ENCODE data around the gene USP24. TPM values are rescaled to one million over a fixed set of nuclear protein-coding genes. Genes with fewer than 3 reads are reported as not detected.

USP24 gene
- total and polyA plus RNA-seq, 7 experiments from 2014 or later = 4.7 to 91.4 (median 71.7) TPM

DNA sequence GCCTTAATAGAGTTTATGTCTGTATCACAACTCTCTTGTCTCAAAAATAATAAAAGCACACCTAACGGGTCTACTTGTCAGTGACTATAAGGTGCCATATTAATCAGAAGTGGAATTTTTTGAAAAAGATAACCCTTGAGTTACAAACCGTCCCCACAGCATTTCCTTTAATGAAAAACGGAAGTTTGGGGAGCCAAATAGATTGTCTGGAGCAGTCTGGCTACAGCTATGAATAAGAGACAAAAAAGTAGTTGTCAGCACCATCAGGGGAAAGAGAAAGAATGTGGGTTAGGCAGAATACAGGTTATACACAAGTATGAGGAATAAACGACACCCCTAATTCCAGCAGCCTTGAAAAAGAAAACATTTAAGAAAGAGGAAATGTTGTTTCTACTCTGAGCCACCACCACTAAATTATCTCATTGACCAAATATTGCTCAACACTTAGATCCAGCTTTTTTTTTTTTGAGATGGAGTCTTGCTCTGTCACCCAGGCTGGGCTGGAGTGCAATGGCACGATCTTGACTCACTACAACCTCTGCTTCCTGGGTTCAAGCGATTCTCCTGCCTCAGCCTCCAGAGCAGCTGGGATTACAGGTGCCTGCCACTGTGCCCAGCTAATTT lies 29.4 kb upstream of the USP24 start:
- intact Hi-C loops (cut with micrococcal nuclease) = no loop called here
- no peaks in the 10 kb centered on the region for H3K36me3 Mint-ChIP-seq
- H3K27ac ChIP-seq (ENCODE audit: low read depth, low read length) = no peak overlapping the region
- peaks cover 0 to 4% (median 0%) of the 10 kb centered on the region in 7 donors for H3K4me1 Mint-ChIP-seq
- no peaks in the 10 kb centered on the region for H3K9me3 ChIP-seq (ENCODE audit: control insufficient read depth in 2 of 3, low read length in 3 of 3)
- H3K27me3 ChIP-seq (ENCODE audit: control insufficient read depth in 2 of 2, insufficient read depth in 2 of 2, low read length in 2 of 2) = no peaks in the 10 kb centered on the region
- peaks cover 0 to 18% (median 0%) of the 10 kb centered on the region in 5 donors for H3K27me3 Mint-ChIP-seq
- H3K4me1 ChIP-seq (ENCODE audit: control insufficient read depth in 2 of 2, insufficient read depth in 2 of 2, low read length in 2 of 2) = no peaks in the 10 kb centered on the region
- no peak overlapping the region for H3K4me3 ChIP-seq (ENCODE audit: low read length)
- H3K4me3 Mint-ChIP-seq = no peak overlapping the region
- ATAC-seq (peak; percentile 72), DNase-seq (no peak)
- no peak overlapping the region for H3K27ac Mint-ChIP-seq
- no peaks in the 10 kb centered on the region for H3K36me3 ChIP-seq (ENCODE audit: control insufficient read depth in 2 of 3, insufficient read depth in 3 of 3, low read length in 3 of 3)
- ChIA-PET POLR2A (no interaction called here), CTCF (no interaction called here)
- peaks cover 0 to 2% (median 0%) of the 10 kb centered on the region in 11 donors for H3K9me3 Mint-ChIP-seq

DNA sequence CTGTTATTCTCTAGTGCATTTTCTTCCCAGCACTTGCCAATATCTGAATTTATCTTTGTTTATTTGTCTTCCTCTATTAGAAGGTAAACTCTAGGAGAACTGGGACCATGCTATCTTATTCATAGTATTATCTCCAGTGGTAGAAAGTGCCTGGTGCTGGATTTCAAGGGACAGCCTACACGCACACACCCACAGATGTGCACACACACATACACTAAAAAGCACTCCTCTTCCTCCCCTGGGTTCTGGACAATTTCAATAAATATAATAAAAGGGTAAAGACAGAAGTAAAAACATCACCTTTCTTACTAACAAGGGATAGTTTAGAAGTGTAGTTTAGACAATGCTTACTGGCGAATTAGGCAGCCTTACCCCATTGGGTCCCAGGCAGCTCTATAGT lies 28.5 kb upstream of the USP24 start:
- Histone ChIP-seq H3K9me3 (ENCODE audit: control insufficient read depth in 2 of 3, low read length in 3 of 3) (no peaks in the 10 kb centered on the region), H3K36me3 (ENCODE audit: control insufficient read depth in 2 of 3, insufficient read depth in 3 of 3, low read length in 3 of 3) (no peaks in the 10 kb centered on the region), H3K4me3 (ENCODE audit: low read length) (no peak overlapping the region), H3K27ac (ENCODE audit: low read depth, low read length) (no peak overlapping the region), H3K27me3 (ENCODE audit: control insufficient read depth in 2 of 2, insufficient read depth in 2 of 2, low read length in 2 of 2) (no peaks in the 10 kb centered on the region), H3K4me1 (ENCODE audit: control insufficient read depth in 2 of 2, insufficient read depth in 2 of 2, low read length in 2 of 2) (no peaks in the 10 kb centered on the region)
- Mint-ChIP-seq H3K36me3 (no peaks in the 10 kb centered on the region), H3K27me3 (peaks cover 0 to 18% (median 0%) of the 10 kb centered on the region in 5 donors), H3K9me3 (peaks cover 0 to 2% (median 0%) of the 10 kb centered on the region in 11 donors), H3K4me1 (peaks cover 0 to 4% (median 0%) of the 10 kb centered on the region in 7 donors), H3K4me3 (no peak overlapping the region), H3K27ac (no peak overlapping the region)
- ChIA-PET POLR2A (no interaction called here), CTCF (no interaction called here)
- intact Hi-C loops (cut with micrococcal nuclease) = no loop called here
- no peak for DNase-seq
- no peak for ATAC-seq

DNA sequence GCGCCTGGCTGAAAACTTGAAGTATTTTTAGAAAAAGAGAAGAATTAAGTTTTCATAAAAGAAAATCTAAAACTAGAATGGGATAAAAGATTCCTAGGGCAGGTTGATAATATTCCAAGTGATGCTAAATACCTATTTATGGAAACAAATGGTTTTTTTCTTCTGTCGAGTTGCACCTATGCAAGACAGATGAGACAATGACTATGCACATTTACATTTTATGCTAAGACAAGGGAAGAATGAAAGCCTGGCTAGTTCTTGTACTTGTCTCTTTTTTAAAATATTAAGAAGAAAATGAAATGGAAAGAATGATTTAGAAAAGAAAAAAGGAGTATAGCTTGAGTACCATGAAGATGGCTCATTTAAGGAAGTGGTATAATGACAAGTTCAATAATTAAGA lies 24.4 kb upstream of the USP24 start:
- no peak overlapping the region for H3K27ac ChIP-seq (ENCODE audit: low read depth, low read length)
- CTCF ChIA-PET = no interaction called here
- no peaks in the 10 kb centered on the region for H3K4me1 ChIP-seq (ENCODE audit: control insufficient read depth in 2 of 2, insufficient read depth in 2 of 2, low read length in 2 of 2)
- DNase-seq = no peak
- Mint-ChIP-seq H3K4me1 (peaks cover 0 to 3% (median 0%) of the 10 kb centered on the region in 7 donors), H3K9me3 (peaks cover 0 to 2% (median 0%) of the 10 kb centered on the region in 11 donors), H3K4me3 (no peak overlapping the region), H3K36me3 (no peaks in the 10 kb centered on the region), H3K27me3 (peaks cover 0 to 21% (median 0%) of the 10 kb centered on the region in 5 donors), H3K27ac (no peak overlapping the region)
- no peaks in the 10 kb centered on the region for H3K36me3 ChIP-seq (ENCODE audit: control insufficient read depth in 2 of 3, insufficient read depth in 3 of 3, low read length in 3 of 3)
- intact Hi-C loops (cut with micrococcal nuclease) = no loop called here
- ATAC-seq = no peak
- H3K4me3 ChIP-seq (ENCODE audit: low read length) = no peak overlapping the region
- H3K9me3 ChIP-seq (ENCODE audit: control insufficient read depth in 2 of 3, low read length in 3 of 3) = no peaks in the 10 kb centered on the region
- no peaks in the 10 kb centered on the region for H3K27me3 ChIP-seq (ENCODE audit: control insufficient read depth in 2 of 2, insufficient read depth in 2 of 2, low read length in 2 of 2)
- POLR2A ChIA-PET = interaction anchor here (0.7 kb wide), 1 partner anchor 19 kb away, joined by 3 read pairs; no protein-coding TSS in a partner anchor

DNA sequence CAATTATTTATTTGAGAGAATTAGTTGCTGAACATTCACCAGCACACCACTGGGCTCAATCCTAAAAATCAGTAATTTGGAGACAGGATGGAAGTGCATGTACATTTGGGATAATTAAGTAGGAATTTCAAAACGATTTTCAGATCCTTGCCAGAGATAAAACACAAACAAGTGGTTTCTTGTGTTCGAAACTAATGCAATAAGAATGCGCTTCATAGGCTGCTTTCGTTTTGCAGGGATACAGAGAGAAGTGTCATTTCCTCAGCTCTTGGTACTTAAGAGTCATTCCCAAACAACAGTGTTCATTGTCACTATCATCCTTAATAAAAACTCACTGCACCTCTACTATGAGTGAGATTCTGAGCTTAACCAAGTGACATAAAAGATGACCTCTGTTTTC lies 20.6 kb upstream of the USP24 start:
- no peak overlapping the region for H3K4me3 ChIP-seq (ENCODE audit: low read length)
- H3K4me1 ChIP-seq (ENCODE audit: control insufficient read depth in 2 of 2, insufficient read depth in 2 of 2, low read length in 2 of 2) = no peaks in the 10 kb centered on the region
- peaks cover 0 to 4% (median 0%) of the 10 kb centered on the region in 5 donors for H3K36me3 Mint-ChIP-seq
- CTCF ChIA-PET = interaction anchor here (1.1 kb wide), 1 partner anchor 11 kb away, joined by 4 read pairs; no protein-coding TSS in a partner anchor
- H3K4me1 Mint-ChIP-seq = peaks cover 0 to 6% (median 2%) of the 10 kb centered on the region in 7 donors
- H3K27ac Mint-ChIP-seq = no peak overlapping the region
- H3K9me3 ChIP-seq (ENCODE audit: control insufficient read depth in 2 of 3, low read length in 3 of 3) = no peaks in the 10 kb centered on the region
- intact Hi-C loops (cut with micrococcal nuclease) = no loop called here
- ATAC-seq (no peak), DNase-seq (no peak)
- H3K36me3 ChIP-seq (ENCODE audit: control insufficient read depth in 2 of 3, insufficient read depth in 3 of 3, low read length in 3 of 3) = no peaks in the 10 kb centered on the region
- no peaks in the 10 kb centered on the region for H3K27me3 ChIP-seq (ENCODE audit: control insufficient read depth in 2 of 2, insufficient read depth in 2 of 2, low read length in 2 of 2)
- H3K4me3 Mint-ChIP-seq = no peak overlapping the region
- no peak overlapping the region for H3K27ac ChIP-seq (ENCODE audit: low read depth, low read length)
- H3K9me3 Mint-ChIP-seq = peaks cover 0 to 2% (median 0%) of the 10 kb centered on the region in 11 donors
- POLR2A ChIA-PET = no interaction called here
- peaks cover 0 to 24% (median 6%) of the 10 kb centered on the region in 5 donors for H3K27me3 Mint-ChIP-seq

DNA sequence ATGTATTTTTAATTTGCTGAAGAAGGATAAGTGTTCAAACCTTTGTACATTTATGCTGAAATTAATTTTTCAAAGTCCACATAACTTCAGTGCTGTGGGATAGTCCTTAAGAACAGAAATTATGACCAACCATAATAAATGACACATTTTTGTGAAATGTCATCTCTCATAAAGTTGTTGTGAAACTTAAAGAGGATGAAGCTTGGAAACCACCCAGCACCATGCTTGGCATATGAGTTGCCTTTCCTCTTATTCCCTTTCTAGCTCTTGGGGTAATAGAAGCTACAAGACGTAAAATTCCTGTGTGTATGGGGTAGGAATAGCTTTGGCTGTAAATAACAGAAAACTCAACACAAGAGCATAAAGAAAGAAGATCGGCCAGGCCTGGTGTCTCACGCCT lies 18.9 kb upstream of the USP24 start:
- DNase-seq (no peak), ATAC-seq (no peak)
- H3K4me1 ChIP-seq (ENCODE audit: control insufficient read depth in 2 of 2, insufficient read depth in 2 of 2, low read length in 2 of 2) = no peaks in the 10 kb centered on the region
- peaks cover 0 to 29% (median 6%) of the 10 kb centered on the region in 5 donors for H3K27me3 Mint-ChIP-seq
- no peak overlapping the region for H3K27ac ChIP-seq (ENCODE audit: low read depth, low read length)
- peaks cover 0 to 6% (median 2%) of the 10 kb centered on the region in 7 donors for H3K4me1 Mint-ChIP-seq
- H3K4me3 ChIP-seq (ENCODE audit: low read length) = no peak overlapping the region
- no peaks in the 10 kb centered on the region for H3K36me3 ChIP-seq (ENCODE audit: control insufficient read depth in 2 of 3, insufficient read depth in 3 of 3, low read length in 3 of 3)
- no peaks in the 10 kb centered on the region for H3K9me3 ChIP-seq (ENCODE audit: control insufficient read depth in 2 of 3, low read length in 3 of 3)
- no peak overlapping the region for H3K4me3 Mint-ChIP-seq
- H3K27ac Mint-ChIP-seq = no peak overlapping the region
- peaks cover 0 to 4% (median 0%) of the 10 kb centered on the region in 11 donors for H3K9me3 Mint-ChIP-seq
- POLR2A ChIA-PET = no interaction called here
- no peaks in the 10 kb centered on the region for H3K27me3 ChIP-seq (ENCODE audit: control insufficient read depth in 2 of 2, insufficient read depth in 2 of 2, low read length in 2 of 2)
- H3K36me3 Mint-ChIP-seq = peaks cover 0 to 4% (median 0%) of the 10 kb centered on the region in 5 donors
- CTCF ChIA-PET = no interaction called here
- intact Hi-C loops (cut with micrococcal nuclease) = no loop called here

DNA sequence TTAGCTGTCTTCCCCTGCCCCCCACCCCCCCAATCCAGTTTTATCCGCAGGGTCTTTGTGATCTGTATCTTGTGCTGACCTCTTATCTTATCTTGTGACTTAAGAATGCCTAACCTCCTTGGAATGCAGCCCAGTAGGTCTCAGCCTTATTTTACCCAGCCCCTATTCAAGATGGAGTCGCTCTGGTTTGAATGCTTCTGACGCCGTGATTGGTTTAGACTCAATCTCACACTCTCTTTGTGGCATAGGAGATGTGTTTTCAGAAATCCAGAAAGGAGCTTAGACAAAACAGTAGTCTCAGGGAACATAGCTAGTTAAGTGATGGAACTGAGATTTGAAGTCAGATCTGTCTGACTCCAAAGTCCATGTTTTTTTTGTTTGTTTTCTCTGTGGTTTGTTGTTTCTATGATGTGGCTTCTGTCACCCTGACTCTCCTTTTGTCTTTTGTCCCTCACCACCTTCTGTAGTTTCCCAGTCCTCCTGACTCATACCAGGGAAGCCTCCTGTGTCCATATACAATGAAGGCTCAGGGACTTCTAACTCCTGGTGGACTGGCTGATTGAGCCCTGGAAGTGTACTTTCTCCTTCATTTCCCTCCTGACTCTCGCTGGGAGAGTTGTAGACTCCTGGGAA lies 18.1 kb upstream of the USP24 start:
- Mint-ChIP-seq H3K36me3 (peaks cover 0 to 4% (median 0%) of the 10 kb centered on the region in 5 donors), H3K9me3 (peaks cover 0 to 9% (median 0%) of the 10 kb centered on the region in 11 donors), H3K27ac (no peak overlapping the region), H3K4me1 (peaks cover 0 to 6% (median 2%) of the 10 kb centered on the region in 7 donors), H3K4me3 (no peak overlapping the region), H3K27me3 (peaks cover 0 to 30% (median 6%) of the 10 kb centered on the region in 5 donors)
- ChIA-PET POLR2A (no interaction called here), CTCF (no interaction called here)
- no peaks in the 10 kb centered on the region for H3K27me3 ChIP-seq (ENCODE audit: control insufficient read depth in 2 of 2, insufficient read depth in 2 of 2, low read length in 2 of 2)
- no peaks in the 10 kb centered on the region for H3K9me3 ChIP-seq (ENCODE audit: control insufficient read depth in 2 of 3, low read length in 3 of 3)
- DNase-seq = no peak
- ATAC-seq = no peak
- no peak overlapping the region for H3K27ac ChIP-seq (ENCODE audit: low read depth, low read length)
- H3K4me3 ChIP-seq (ENCODE audit: low read length) = no peak overlapping the region
- intact Hi-C loops (cut with micrococcal nuclease) = no loop called here
- no peaks in the 10 kb centered on the region for H3K36me3 ChIP-seq (ENCODE audit: control insufficient read depth in 2 of 3, insufficient read depth in 3 of 3, low read length in 3 of 3)
- no peaks in the 10 kb centered on the region for H3K4me1 ChIP-seq (ENCODE audit: control insufficient read depth in 2 of 2, insufficient read depth in 2 of 2, low read length in 2 of 2)

Data from naive thymus-derived CD4-positive, alpha-beta T cell (primary cell).